ENCODE measurements around the gene ARHGAP26. TPM values are rescaled to one million over a fixed set of nuclear protein-coding genes. Genes with fewer than 3 reads are reported as not detected.

Gene ARHGAP26
- total RNA-seq, 1 donor from 2014 or later: 8.9 TPM

- no peak for DNase-seq (ENCODE audit: low spot score in 2 of 2, unreplicated experiment in 2 of 2)
- no peak overlapping the region for H3K27ac Mint-ChIP-seq
- H3K27me3 Mint-ChIP-seq (ENCODE audit: low read depth): peaks cover 13% of the 10 kb centered on the region
- TF ChIP-seq CTCF (IDR thresholded peaks at IDR 0.05; ENCODE audit: unreplicated experiment): no peak
- H3K4me3 Mint-ChIP-seq: no peak overlapping the region
- H3K9me3 Mint-ChIP-seq: no peaks in the 10 kb centered on the region
- H3K4me1 Mint-ChIP-seq: peaks cover 14% of the 10 kb centered on the region
- H3K36me3 Mint-ChIP-seq: no peaks in the 10 kb centered on the region
Measured at GRCh38 chr5:142767178-142767577, 3.0 kb upstream of the ARHGAP26 start.

- Mint-ChIP-seq H3K27ac (no peak overlapping the region), H3K36me3 (no peaks in the 10 kb centered on the region), H3K9me3 (no peaks in the 10 kb centered on the region), H3K27me3 (ENCODE audit: low read depth) (peaks cover 21% of the 10 kb centered on the region), H3K4me1 (peaks cover 14% of the 10 kb centered on the region), H3K4me3 (no peak overlapping the region)
- no peak for TF ChIP-seq CTCF (IDR thresholded peaks at IDR 0.05; ENCODE audit: unreplicated experiment)
- DNase-seq (ENCODE audit: low spot score in 2 of 2, unreplicated experiment in 2 of 2): no peak
Measured at GRCh38 chr5:142767911-142768310, 2.3 kb upstream of the ARHGAP26 start.

- Mint-ChIP-seq H3K4me3 (peak overlapping the region; percentile 82), H3K27me3 (ENCODE audit: low read depth) (peaks cover 30% of the 10 kb centered on the region), H3K9me3 (no peaks in the 10 kb centered on the region), H3K36me3 (no peaks in the 10 kb centered on the region), H3K27ac (peak overlapping the region; percentile 80), H3K4me1 (peaks cover 14% of the 10 kb centered on the region)
- no peak for TF ChIP-seq CTCF (IDR thresholded peaks at IDR 0.05; ENCODE audit: unreplicated experiment)
- DNase-seq (ENCODE audit: low spot score in 2 of 2, unreplicated experiment in 2 of 2): no peak
Measured at GRCh38 chr5:142769251-142769792, 855 bp upstream of the ARHGAP26 start.

GRCh38 chr5:142770650-142771609 lies 753 bp downstream of the ARHGAP26 start:
- Mint-ChIP-seq H3K27me3 (ENCODE audit: low read depth) (peaks cover 31% of the 10 kb centered on the region), H3K27ac (peak overlapping the region; percentile 92), H3K36me3 (no peaks in the 10 kb centered on the region), H3K9me3 (no peaks in the 10 kb centered on the region), H3K4me3 (peak overlapping the region; percentile 88), H3K4me1 (peaks cover 14% of the 10 kb centered on the region)
- TF ChIP-seq CTCF (IDR thresholded peaks at IDR 0.05; ENCODE audit: unreplicated experiment): no peak
- peak; percentile 24 to 64 for DNase-seq (ENCODE audit: low spot score in 2 of 2, unreplicated experiment in 2 of 2)

GRCh38 chr5:142771666-142772065 lies 1.5 kb downstream of the ARHGAP26 start:
- H3K4me3 Mint-ChIP-seq: peak overlapping the region; percentile 88
- TF ChIP-seq CTCF (IDR thresholded peaks at IDR 0.05; ENCODE audit: unreplicated experiment): no peak
- DNase-seq (ENCODE audit: low spot score in 2 of 2, unreplicated experiment in 2 of 2): no peak
- H3K9me3 Mint-ChIP-seq: no peaks in the 10 kb centered on the region
- H3K27ac Mint-ChIP-seq: no peak overlapping the region
- peaks cover 14% of the 10 kb centered on the region for H3K4me1 Mint-ChIP-seq
- no peaks in the 10 kb centered on the region for H3K36me3 Mint-ChIP-seq
- H3K27me3 Mint-ChIP-seq (ENCODE audit: low read depth): peaks cover 31% of the 10 kb centered on the region

Measured in mesothelial cell of epicardium (in vitro differentiated cells).